HepG2 (cell line): ENCODE measurements around the gene SF3A2. TPM values are rescaled to one million over a fixed set of nuclear protein-coding genes. Genes with fewer than 3 reads are reported as not detected.

ENCODE experiments used
- AHR ChIP-seq: IDR thresholded peaks from 2 replicates; pipeline ENCODE4 v1.6.1; 2018; ENCODE audit warnings: missing genetic modification reagents, missing compliant biosample characterization
- CSRNP1 ChIP-seq: sonication (generic); formaldehyde crosslinking; IDR thresholded peaks from 2 replicates; pipeline ENCODE4 v1.8.1; 2023; ENCODE audit warnings: mild to moderate bottlenecking, missing genetic modification reagents
- HDAC2 ChIP-seq: sonication (generic); formaldehyde crosslinking; IDR thresholded peaks from 2 replicates; pipeline ENCODE4 v1.4.0; 2020; ENCODE audit warnings: missing genetic modification reagents
- HOXA3 ChIP-seq: sonication (generic); formaldehyde crosslinking; IDR thresholded peaks from 2 replicates; pipeline ENCODE4 v1.5.0; 2020; ENCODE audit warnings: missing genetic modification reagents
- IRF2 ChIP-seq: IDR thresholded peaks from 2 replicates; pipeline ENCODE4 v1.6.1; 2018; ENCODE audit warnings: missing genetic modification reagents, missing compliant biosample characterization
- MXD1 ChIP-seq: sonication (generic); formaldehyde crosslinking; IDR thresholded peaks from 2 replicates; pipeline ENCODE4 v1.4.0; 2020; ENCODE audit warnings: mild to moderate bottlenecking, missing genetic modification reagents
- MXD4 ChIP-seq: IDR thresholded peaks from 2 replicates; pipeline ENCODE4 v1.6.1; 2016; ENCODE audit warnings: mild to moderate bottlenecking, missing biosample characterization, missing genetic modification reagents
- NCOA1 ChIP-seq: sonication (generic); formaldehyde crosslinking; IDR thresholded peaks from 2 replicates; pipeline ENCODE4 v1.9.0; 2021; ENCODE audit warnings: missing genetic modification reagents
- NFKB2 ChIP-seq: sonication (generic); formaldehyde crosslinking; IDR thresholded peaks from 2 replicates; pipeline ENCODE4 v1.4.0; 2020; ENCODE audit warnings: missing genetic modification reagents, borderline replicate concordance
- NPAS2 ChIP-seq: sonication (generic); formaldehyde crosslinking; IDR thresholded peaks from 2 replicates; pipeline ENCODE4 v1.8.0; 2022; ENCODE audit warnings: mild to moderate bottlenecking, missing genetic modification reagents, borderline replicate concordance
- RAD21 ChIP-seq: fragments of 450-650 bp; formaldehyde crosslinking; IDR thresholded peaks from 2 replicates; pipeline ENCODE4 v1.5.0; 2020; ENCODE audit warnings: mild to moderate bottlenecking
- RBAK ChIP-seq: sonication (generic); formaldehyde crosslinking; IDR thresholded peaks from 2 replicates; pipeline ENCODE4 v1.5.1; 2020; ENCODE audit warnings: mild to moderate bottlenecking, missing genetic modification reagents
- RXRA ChIP-seq: sonication (generic); formaldehyde crosslinking; IDR thresholded peaks from 2 replicates; pipeline ENCODE4 v1.5.1; 2020; ENCODE audit warnings: missing genetic modification reagents
- TAF15 ChIP-seq: fragments of 200-400 bp; formaldehyde crosslinking; IDR thresholded peaks from one replicate; pipeline ENCODE4 v1.6.1; 2018; ENCODE audit warnings: mild to moderate bottlenecking, low read depth, low read length; ENCODE audit not compliant: poor library complexity, severe bottlenecking
- TEAD3 ChIP-seq: optimal IDR thresholded peaks from 2 replicates; pipeline ENCODE3; 2016; ENCODE audit warnings: borderline replicate concordance
- ZBTB2 ChIP-seq: sonication (generic); formaldehyde crosslinking; IDR thresholded peaks from 2 replicates; pipeline ENCODE4 v1.8.0; 2022; ENCODE audit warnings: low read depth, missing genetic modification reagents
- ZFP37 ChIP-seq: sonication (generic); formaldehyde crosslinking; IDR thresholded peaks from 2 replicates; pipeline ENCODE4 v1.4.0; 2020; ENCODE audit warnings: missing genetic modification reagents, borderline replicate concordance
- ZNF317 ChIP-seq: sonication (generic); formaldehyde crosslinking; IDR thresholded peaks from 2 replicates; pipeline ENCODE4 v1.5.0; 2020; ENCODE audit warnings: mild to moderate bottlenecking, missing genetic modification reagents
- ZNF333 ChIP-seq: sonication (generic); formaldehyde crosslinking; IDR thresholded peaks from 2 replicates; pipeline ENCODE4 v1.4.0; 2020; ENCODE audit warnings: mild to moderate bottlenecking, missing genetic modification reagents, borderline replicate concordance
- ZNF576 ChIP-seq: sonication (generic); formaldehyde crosslinking; IDR thresholded peaks from 2 replicates; pipeline ENCODE4 v1.4.0; 2020; ENCODE audit warnings: mild to moderate bottlenecking, missing genetic modification reagents
- ZNF768 ChIP-seq: sonication (generic); formaldehyde crosslinking; IDR thresholded peaks from 2 replicates; pipeline ENCODE4 v1.4.0; 2020; ENCODE audit warnings: missing genetic modification reagents
- polyA plus RNA-seq, 8 experiments: library from polyadenylated mRNA; depleted of rRNA in 3 of 8; stranded (reverse) in 7 of 8; unstranded in 1 of 8; fragments of >200 nt; fragmentation: Illumina TruSeq in 4 of 8; extraction: Trizol in 4 of 8; gene quantifications; 2 replicates each; pipeline versions ENCODE4 v1.2.1 to v1.2.3, GENCODE V29; 2011 to 2016; ENCODE audit warnings: low read depth in 4 of 8, missing spikeins in 1 of 8, mixed read lengths in 1 of 8; ENCODE audit not compliant: insufficient read depth in 1 of 8
- total RNA-seq, 5 experiments: library from RNA; depleted of rRNA; stranded (reverse); fragments of >200 nt; fragmentation: Illumina TruSeq; extraction: Trizol; gene quantifications; 2 replicates each; pipeline ENCODE4 v1.2.3, GENCODE V29; 2016; ENCODE audit warnings: low read depth in 1 of 5

Gene SF3A2
- total and polyA plus RNA-seq, 2 of the 13 experiments (the other 11 are each of a cell fraction or from before 2014, with no cell fraction given): 8.6 to 8.8 TPM

- TF ChIP-seq RXRA (CRISPR knock-in tag) (peak; percentile 84), CSRNP1 (CRISPR knock-in tag) (peak; percentile 52; the same call in 1 of the 2 replicates), HOXA3 (peak; percentile 89), ZBTB2 (CRISPR knock-in tag) (peak; percentile 38; the same call in 1 of the 2 replicates), NPAS2 (CRISPR knock-in tag) (no peak), MXD4 (CRISPR knock-in tag) (peak; percentile 26; the same call in 1 of the 2 replicates), ZNF768 (CRISPR knock-in tag) (peak; percentile 56; the same call in 1 of the 2 replicates), ZNF317 (CRISPR knock-in tag) (peak; percentile 73), HDAC2 (CRISPR knock-in tag) (0 out of 2 replicates have a peak, but pooled peaks have one; percentile 22), NFKB2 (CRISPR knock-in tag) (peak; percentile 74; the same call in 1 of the 2 replicates), MXD1 (peak; percentile 62), RAD21 (CRISPR knock-in tag) (peak; percentile 92), ZNF333 (CRISPR knock-in tag) (peak; percentile 87; the same call in 1 of the 2 replicates), NCOA1 (CRISPR knock-in tag) (no peak), ZNF576 (peak; percentile 72), ZFP37 (CRISPR knock-in tag) (no peak), RBAK (no peak), TEAD3 (CRISPR knock-in tag) (peak; percentile 56), AHR (peak; percentile 85; the same call in 1 of the 2 replicates), IRF2 (CRISPR knock-in tag) (peak; percentile 68), TAF15 (peak; percentile 78)
These were observed 36.9 kb downstream of the SF3A2 start (continued) for GRCh38 chr19:2273356-2274184.
